ENCODE measurements around the gene SLX4IP. TPM values are rescaled to one million over a fixed set of nuclear protein-coding genes. Genes with fewer than 3 reads are reported as not detected.

Gene SLX4IP
- total and polyA plus RNA-seq, 2 of the 13 experiments (the other 11 are each of a cell fraction or from before 2014, with no cell fraction given) = 3.6 to 7.3 TPM

GRCh38 chr20:10511509-10512251, 76.6 kb downstream of the SLX4IP start (continued):
- TF ChIP-seq THAP9 (CRISPR knock-in tag; IDR thresholded peaks at IDR 0.05; ENCODE audit: borderline replicate concordance) (no peak), HNRNPK (IDR thresholded peaks at IDR 0.05; ENCODE audit: low read depth, low read length, poor library complexity, severe bottlenecking) (no peak), XRCC5 (optimal IDR thresholded peaks at IDR 0.05; ENCODE audit: low read length) (peak; percentile 81), ZNF180 (CRISPR knock-in tag; IDR thresholded peaks at IDR 0.05; ENCODE audit: borderline replicate concordance, low read depth) (no peak), TFE3 (CRISPR knock-in tag; IDR thresholded peaks at IDR 0.05) (peak; percentile 99), ETV5 (CRISPR knock-in tag; IDR thresholded peaks at IDR 0.05; ENCODE audit: borderline replicate concordance) (peak; percentile 86; the same call in 1 of the 2 replicates), CC2D1A (CRISPR knock-in tag; IDR thresholded peaks at IDR 0.05) (no peak), ZNF749 (CRISPR knock-in tag; IDR thresholded peaks at IDR 0.05; ENCODE audit: borderline replicate concordance) (no peak), PRPF4 (IDR thresholded peaks at IDR 0.05; ENCODE audit: low read depth, low read length, poor library complexity, severe bottlenecking) (no peak), ZNF205 (CRISPR knock-in tag; IDR thresholded peaks at IDR 0.05) (peak; percentile 38; the same call in 1 of the 2 replicates), ZBTB8A (CRISPR knock-in tag; IDR thresholded peaks at IDR 0.05; ENCODE audit: borderline replicate concordance, low read depth) (no peak), ZKSCAN1 (IDR thresholded peaks at IDR 0.05; ENCODE audit: low read length) (no peak), SNRNP70 (IDR thresholded peaks at IDR 0.05; ENCODE audit: low read depth, low read length) (no peak), TCF7 (IDR thresholded peaks at IDR 0.05; ENCODE audit: low read depth) (no peak), CREBL2 (CRISPR knock-in tag; IDR thresholded peaks at IDR 0.05; ENCODE audit: borderline replicate concordance) (no peak)
- TF ChIP-seq, protein P1, sequence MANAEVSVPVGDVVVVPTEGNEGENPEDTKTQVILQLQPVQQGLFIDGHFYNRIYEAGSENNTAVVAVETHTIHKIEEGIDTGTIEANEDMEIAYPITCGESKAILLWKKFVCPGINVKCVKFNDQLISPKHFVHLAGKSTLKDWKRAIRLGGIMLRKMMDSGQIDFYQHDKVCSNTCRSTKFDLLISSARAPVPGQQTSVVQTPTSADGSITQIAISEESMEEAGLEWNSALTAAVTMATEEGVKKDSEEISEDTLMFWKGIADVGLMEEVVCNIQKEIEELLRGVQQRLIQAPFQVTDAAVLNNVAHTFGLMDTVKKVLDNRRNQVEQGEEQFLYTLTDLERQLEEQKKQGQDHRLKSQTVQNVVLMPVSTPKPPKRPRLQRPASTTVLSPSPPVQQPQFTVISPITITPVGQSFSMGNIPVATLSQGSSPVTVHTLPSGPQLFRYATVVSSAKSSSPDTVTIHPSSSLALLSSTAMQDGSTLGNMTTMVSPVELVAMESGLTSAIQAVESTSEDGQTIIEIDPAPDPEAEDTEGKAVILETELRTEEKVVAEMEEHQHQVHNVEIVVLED (CRISPR knock-in tag; IDR thresholded peaks at IDR 0.05; ENCODE audit: borderline replicate concordance) = no peak
- TF ChIP-seq, protein P2, sequence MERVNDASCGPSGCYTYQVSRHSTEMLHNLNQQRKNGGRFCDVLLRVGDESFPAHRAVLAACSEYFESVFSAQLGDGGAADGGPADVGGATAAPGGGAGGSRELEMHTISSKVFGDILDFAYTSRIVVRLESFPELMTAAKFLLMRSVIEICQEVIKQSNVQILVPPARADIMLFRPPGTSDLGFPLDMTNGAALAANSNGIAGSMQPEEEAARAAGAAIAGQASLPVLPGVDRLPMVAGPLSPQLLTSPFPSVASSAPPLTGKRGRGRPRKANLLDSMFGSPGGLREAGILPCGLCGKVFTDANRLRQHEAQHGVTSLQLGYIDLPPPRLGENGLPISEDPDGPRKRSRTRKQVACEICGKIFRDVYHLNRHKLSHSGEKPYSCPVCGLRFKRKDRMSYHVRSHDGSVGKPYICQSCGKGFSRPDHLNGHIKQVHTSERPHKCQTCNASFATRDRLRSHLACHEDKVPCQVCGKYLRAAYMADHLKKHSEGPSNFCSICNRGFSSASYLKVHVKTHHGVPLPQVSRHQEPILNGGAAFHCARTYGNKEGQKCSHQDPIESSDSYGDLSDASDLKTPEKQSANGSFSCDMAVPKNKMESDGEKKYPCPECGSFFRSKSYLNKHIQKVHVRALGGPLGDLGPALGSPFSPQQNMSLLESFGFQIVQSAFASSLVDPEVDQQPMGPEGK (CRISPR knock-in tag; IDR thresholded peaks at IDR 0.05) = no peak
- TF ChIP-seq, protein P3, sequence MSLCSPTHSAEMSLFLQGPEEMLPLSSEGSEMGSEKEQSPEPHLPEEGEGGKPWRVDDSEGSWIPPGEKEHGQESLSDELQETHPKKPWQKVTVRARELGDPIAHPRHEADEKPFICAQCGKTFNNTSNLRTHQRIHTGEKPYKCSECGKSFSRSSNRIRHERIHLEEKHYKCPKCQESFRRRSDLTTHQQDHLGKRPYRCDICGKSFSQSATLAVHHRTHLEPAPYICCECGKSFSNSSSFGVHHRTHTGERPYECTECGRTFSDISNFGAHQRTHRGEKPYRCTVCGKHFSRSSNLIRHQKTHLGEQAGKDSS (CRISPR knock-in tag; IDR thresholded peaks at IDR 0.05; ENCODE audit: borderline replicate concordance, low read depth) = peak; percentile 50; the same call in 1 of the 2 replicates
